Stimulated activated CD8-positive, alpha-beta memory T cell treated with anti-CD3 and anti-CD28 coated beads, Interleukin-7, amount 100 ng/mL, for 24 hours (primary cell): ENCODE data around the gene ZNF462.

ENCODE experiments used
- DNase-seq: peaks from one replicate; pipeline ENCODE4 v3.0.0-alpha.2; 2020; ENCODE audit warnings: low read depth

The ZNF462 gene

DNA sequence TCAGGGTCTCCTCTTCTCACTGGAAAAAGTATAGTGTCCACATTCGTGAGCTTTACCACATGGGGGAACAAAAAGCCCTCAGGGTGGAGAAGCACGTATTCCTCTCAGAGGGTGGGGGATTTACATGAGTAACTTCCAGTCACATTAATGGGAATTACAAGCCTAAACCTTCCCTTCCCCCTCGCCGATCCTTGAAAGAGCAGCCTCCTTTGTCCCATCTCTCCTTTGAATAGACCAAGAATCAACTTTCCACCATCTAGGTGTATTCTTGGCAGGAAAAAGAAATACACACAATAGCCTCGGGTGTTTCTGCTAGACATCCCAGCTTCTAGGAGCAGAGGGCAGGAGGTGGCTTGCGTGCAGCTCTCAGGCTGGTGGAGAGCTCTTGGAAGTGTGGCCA lies 144.4 kb downstream of the ZNF462 start:
- no peak for DNase-seq

DNA sequence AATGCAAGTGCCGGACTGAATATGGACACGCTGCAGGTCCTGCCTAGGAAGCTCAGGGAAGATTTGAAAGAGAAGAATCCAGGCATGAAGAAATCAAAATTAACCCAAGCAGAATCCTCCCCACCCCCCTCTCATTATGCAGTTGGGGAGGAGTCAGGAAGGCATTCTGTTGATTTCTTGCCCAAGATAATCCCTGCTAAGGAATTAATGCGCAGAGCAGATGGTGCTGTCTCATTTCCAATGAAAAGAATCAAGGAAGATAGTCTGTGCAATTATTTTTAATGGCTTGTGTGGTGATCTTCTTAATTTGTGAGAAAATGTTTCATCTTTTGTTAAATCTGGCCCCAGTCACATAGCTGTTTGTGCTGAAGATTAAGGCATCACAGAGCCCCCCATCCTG lies 145.0 kb downstream of the ZNF462 start:
- no peak for DNase-seq

GRCh38 chr9:107008447-107008846 lies 145.5 kb downstream of the ZNF462 start:
- no peak for DNase-seq

GRCh38 chr9:107016383-107016782 lies 153.4 kb downstream of the ZNF462 start:
- DNase-seq: no peak

DNA sequence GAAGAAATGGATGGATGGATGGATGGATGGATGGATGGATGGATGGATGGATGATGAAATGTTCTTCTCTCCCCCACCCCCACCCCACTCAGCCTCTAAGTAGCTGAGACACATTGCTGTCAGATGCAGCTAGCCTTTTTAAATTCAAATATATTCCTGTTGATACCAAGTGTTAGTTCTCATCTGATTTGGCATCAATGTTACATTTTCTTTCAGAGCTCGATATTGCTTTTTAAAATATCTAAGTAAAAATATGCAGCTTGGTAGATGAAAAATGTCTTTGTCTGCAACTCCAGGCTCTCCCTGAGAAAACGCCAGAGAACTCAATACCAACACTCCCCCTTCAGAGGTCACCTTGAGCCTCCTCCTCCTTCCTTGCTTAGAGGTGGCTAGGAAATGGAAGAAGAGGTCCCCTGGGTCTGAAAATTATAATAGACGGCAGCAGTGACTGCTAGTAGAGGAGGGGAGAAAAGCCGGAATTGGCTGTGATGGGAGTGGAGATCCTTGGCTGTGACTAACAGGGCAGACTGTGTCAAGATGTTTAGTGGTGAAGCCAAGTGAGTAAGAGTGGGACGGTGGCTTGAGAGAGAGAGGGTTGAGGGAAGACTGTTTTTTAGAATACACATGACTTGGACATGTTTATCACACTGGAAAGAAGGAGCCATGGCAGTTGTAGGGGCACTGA lies 156.0 kb downstream of the ZNF462 start:
- no peak for DNase-seq

- no peak for DNase-seq
Measured at GRCh38 chr9:107020040-107020530, 157.1 kb downstream of the ZNF462 start.

GRCh38 chr9:107024193-107024592 lies 161.2 kb downstream of the ZNF462 start:
- no peak for DNase-seq

DNA sequence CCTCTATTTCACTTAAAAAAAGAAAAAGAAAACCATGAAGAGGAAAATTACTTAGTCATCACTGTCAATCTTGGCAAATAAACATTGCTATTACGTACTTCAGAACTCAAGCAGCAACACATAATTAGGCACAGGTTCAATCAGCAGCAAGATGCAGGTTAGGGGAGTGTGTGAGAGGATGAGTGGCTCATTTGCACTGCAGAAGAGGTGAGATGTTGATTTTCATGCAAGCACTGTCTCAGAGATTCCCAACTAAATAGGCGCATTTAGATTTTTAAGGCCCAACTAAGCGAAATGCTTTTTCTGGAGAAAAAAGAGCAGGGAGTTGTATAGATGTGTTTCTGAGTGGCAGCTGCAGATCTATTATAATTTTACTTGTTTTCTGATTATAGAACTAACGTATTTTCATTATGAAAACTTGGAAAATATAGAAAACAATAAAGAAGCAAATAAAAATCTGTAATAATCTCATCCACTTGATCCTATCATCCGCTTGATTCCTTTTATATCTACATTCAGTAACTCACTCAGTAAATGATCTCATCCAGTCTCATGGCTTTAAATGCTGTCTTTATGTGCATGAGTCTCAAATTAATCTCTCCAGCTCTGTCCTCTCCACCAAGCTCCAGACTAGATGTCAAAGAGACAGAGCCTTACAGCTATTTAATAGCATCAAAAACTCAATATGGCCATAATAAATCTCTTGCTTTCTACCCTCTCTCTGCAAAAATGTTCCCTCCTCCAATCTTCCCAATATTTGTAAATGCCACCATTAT lies 162.5 kb downstream of the ZNF462 start:
- DNase-seq: no peak

DNA sequence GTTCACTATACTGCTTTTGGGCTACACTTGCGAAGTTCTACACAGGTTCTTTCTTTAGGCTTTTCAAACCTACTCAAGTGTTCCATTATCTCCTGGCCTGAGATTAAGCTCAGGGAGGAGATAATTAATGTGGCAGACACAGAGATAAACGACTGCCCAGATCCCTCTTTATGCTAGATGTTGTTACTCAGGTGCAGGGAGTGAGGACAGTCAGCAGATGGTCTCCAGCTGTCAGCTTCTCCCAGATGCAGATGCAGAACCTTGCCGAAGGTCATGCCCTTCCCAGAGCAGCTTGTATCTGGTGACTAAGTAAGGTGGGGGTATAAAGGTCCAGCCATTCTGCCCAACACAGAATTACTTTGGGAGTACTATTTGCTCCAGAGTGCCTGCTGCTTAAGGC lies 166.2 kb downstream of the ZNF462 start:
- DNase-seq: no peak

DNA sequence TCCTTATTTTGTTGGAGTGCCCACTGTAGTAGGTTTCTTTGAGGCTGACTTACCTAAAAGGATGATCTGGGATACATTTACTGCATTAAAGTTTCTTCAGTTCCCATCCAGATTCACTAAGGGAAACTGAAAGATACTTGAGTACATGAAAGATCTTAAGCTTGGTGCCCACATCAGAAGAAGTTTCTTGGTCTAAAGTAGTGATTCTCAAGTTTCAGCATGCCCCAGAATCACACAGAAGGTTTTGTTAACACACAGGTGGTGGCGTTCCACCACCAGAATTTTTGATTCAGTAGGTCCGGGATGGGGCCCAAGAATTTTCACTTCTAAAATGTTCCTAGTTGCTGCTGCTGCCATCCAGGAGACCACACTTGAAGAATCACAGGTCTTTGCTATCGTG lies 171.0 kb downstream of the ZNF462 start:
- DNase-seq: no peak

GRCh38 chr9:107034831-107035230 lies 171.9 kb downstream of the ZNF462 start:
- DNase-seq: no peak

GRCh38 chr9:107036367-107036766 lies 173.4 kb downstream of the ZNF462 start:
- no peak for DNase-seq

- DNase-seq: no peak
Measured at GRCh38 chr9:107039542-107039941, 176.6 kb downstream of the ZNF462 start.

DNA sequence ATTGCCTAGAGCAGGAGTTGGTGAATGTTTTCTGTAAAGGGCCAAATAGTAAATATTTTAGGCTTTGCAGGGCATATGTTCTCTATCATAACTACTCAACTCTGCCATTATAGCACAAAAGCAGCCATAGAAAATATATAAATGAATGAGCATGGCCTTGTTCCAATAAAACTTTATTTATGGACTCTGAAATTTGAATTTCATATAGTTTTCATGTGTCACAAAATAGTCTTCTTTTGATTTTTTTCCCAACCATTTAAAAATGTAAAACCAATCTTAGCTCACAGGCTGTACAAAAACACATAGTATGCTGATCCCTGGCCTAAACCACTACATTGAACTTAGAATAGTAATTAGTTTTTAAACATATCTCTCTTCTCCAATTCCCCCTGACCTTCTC lies 179.6 kb downstream of the ZNF462 start:
- no peak for DNase-seq

DNA sequence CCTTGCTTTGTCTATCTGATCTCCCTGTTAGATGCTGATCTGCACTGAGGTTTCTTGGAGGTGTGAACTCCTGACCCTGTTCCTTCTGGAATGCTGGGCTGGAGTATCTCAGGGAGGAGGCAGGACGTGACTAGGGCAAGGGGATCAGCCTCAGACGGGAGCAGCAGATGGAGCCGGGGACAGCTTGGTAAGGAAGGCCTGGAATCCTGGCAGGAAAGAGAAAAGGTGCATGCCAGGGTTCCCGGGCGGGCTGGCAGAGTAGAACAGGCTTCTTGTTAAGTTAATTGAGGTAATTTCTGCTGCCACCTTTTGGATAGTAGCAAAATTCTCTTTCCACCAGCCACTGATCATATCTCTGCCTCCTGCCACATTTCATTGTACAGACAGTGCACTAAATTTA lies 180.9 kb downstream of the ZNF462 start:
- DNase-seq: no peak

DNA sequence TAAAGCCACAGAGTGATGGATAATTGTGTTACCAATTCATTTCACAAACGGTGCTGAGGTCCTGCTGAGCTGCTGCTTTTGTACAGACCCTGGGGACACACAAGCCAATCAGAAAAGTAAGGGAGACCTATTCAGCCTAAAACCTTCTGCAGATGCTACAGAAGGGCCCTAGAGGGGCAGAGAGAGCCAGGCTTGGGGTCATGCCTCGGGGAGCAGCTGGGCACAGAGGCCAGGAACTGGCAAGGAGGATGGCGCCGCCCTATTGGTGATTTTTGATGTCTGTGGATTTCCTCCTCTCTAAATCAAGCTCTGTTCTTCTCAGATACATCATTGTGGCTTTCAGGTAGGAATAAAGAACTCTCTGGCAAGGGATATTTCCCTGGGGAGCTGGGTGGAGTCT lies 181.9 kb downstream of the ZNF462 start:
- no peak for DNase-seq

- DNase-seq: no peak
Measured at GRCh38 chr9:107046692-107047091, 183.7 kb downstream of the ZNF462 start.

GRCh38 chr9:107049046-107049802 lies 186.3 kb downstream of the ZNF462 start:
- DNase-seq: no peak

- no peak for DNase-seq
Measured at GRCh38 chr9:107049803-107050184, 186.8 kb downstream of the ZNF462 start.

DNA sequence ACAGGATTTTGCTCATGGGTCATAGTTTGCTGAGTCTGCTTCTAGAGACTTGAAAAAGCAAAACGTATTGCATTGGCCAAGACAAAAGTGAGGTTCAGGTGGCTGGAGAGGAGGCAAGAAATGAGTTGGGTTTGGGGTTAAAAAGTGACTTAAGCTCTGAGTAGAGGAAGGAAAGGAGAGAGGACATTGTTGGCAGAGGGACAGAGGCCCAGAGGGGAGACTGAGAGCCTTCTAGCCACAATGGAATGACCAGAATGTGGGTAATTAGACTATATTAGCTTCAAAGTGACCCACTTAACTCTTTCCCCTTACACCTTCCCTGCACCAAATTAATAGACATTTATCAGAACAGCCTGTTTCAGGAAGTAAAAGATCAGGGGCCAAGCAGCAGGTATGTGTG lies 188.4 kb downstream of the ZNF462 start:
- DNase-seq: no peak

GRCh38 chr9:107054146-107054545 lies 191.2 kb downstream of the ZNF462 start:
- DNase-seq: no peak

DNA sequence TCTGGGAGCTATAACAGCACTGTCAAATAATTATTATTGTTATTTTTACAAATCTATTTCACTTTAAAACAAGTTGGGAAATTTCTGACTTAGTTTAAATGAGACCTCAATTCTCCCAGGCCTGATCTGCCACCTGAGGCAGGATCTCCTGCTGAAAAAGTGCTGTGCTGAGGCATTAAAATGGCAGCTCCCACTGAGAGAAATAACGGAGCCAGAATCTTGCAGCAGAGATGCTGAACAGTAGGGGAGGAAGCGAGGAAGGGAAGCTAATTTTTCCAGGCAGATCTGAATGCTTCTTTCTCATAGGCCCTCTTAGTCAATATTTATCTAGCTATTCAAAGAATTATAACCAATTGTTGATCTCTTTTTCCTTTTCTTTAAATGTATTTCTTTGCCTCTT lies 196.3 kb downstream of the ZNF462 start:
- no peak for DNase-seq

DNA sequence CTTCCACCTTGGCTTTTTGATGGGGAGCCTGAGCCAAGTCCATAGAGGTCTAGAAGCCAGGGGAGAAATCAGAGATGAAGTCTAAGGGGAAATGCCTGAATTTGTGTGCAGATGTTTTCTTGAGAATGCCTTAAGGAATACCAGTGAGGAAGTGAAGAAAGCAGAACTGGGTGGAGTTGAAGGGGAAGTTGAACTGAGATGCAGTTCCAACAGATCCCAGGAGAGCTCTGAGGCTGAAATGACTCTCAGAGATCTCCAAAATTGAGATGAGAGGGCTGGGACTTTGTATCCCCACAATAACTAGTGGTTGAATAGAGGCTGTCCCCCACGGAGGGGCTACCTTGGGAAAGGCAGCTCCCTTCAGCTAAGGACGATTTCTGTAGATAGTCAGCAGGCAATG lies 197.1 kb downstream of the ZNF462 start:
- DNase-seq: no peak
